ENCODE data around the gene PAK6.

Gene PAK6

DNA sequence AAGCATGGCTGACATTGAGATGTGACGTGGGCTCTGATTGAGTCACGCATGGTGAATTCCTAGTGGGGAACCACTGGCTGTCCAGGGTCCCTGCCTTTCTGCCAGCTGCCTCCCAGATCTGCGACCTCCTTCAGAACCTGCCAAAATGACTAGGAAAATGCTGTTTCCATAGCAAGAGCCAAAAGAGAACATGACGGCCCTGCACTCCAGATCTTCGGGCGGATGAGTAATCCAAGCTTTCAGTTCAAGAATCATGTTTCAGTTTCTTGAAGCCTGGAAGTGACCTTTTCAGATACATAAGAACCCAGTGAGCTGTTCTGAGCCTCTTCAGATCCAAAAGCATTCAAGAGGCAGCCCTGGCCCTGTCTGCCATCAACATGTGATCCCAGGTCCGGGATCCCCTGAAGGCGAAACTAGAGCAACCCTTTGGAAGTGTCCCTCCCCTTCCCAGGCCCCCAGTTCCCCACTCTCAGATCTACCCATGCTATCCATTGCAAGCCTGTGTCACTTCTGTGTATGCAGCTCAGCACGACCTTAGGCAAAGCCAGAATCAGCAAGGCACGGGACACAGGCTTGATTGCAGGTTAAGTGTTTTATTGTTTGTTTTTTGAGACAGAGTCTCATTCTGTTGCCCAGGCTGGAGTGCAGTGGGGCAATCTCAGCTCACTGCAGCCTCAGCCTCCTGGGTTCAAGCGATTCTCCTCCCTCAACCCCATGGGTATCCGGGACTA, 24.3 kb downstream of the PAK6 start:
- Mint-ChIP-seq H3K27ac (no peak overlapping the region), H3K9me3 (no peaks in the 10 kb centered on the region), H3K4me1 (no peaks in the 10 kb centered on the region), H3K4me3 (no peak overlapping the region), H3K27me3 (no peaks in the 10 kb centered on the region), H3K36me3 (no peaks in the 10 kb centered on the region)

DNA sequence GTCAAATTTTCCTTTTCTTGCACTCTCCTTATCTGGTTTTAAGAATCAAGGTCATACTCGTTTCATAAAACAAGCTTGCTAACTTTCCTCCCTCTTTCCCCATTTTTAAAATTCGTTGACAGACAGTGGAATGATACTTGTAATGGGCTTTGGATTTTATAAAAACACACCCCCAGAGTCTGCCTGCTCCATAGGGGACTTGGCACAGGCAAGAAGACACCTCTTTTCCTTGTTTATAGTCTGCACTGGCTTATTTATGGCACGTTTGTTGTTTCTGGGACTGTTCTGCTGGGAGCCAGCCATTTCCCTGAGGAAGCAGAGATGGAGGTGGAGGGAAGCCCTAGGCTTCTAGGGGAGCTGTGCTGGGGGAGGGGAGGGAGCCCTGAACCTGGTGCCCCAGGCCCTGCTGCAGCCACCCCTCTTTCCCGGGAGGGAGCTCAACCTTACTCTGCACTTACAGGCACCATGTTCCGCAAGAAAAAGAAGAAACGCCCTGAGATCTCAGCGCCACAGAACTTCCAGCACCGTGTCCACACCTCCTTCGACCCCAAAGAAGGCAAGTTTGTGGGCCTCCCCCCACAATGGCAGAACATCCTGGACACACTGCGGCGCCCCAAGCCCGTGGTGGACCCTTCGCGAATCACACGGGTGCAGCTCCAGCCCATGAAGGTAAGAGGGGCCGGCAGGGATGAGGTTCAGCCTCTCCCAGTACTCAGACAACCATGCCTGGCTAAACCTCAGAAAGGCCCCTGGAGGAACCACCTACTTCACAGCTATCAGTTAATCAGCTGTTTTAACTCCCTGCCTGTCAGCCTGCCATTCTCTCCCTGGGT, 25.7 kb downstream of the PAK6 start:
- no peak overlapping the region for H3K27ac Mint-ChIP-seq
- H3K27me3 Mint-ChIP-seq = no peaks in the 10 kb centered on the region
- H3K9me3 Mint-ChIP-seq = no peaks in the 10 kb centered on the region
- no peaks in the 10 kb centered on the region for H3K4me1 Mint-ChIP-seq
- no peaks in the 10 kb centered on the region for H3K36me3 Mint-ChIP-seq
- H3K4me3 Mint-ChIP-seq = no peak overlapping the region

- Mint-ChIP-seq H3K27me3 (no peaks in the 10 kb centered on the region), H3K4me3 (no peak overlapping the region), H3K9me3 (no peaks in the 10 kb centered on the region), H3K36me3 (no peaks in the 10 kb centered on the region), H3K27ac (no peak overlapping the region), H3K4me1 (no peaks in the 10 kb centered on the region)
These were observed 26.5 kb downstream of the PAK6 start for GRCh38 chr15:40265355-40265754.

DNA sequence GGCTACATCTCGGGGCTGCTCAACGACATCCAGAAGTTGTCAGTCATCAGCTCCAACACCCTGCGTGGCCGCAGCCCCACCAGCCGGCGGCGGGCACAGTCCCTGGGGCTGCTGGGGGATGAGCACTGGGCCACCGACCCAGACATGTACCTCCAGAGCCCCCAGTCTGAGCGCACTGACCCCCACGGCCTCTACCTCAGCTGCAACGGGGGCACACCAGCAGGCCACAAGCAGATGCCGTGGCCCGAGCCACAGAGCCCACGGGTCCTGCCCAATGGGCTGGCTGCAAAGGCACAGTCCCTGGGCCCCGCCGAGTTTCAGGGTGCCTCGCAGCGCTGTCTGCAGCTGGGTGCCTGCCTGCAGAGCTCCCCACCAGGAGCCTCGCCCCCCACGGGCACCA, 27.0 kb downstream of the PAK6 start:
- no peaks in the 10 kb centered on the region for H3K27me3 Mint-ChIP-seq
- no peak overlapping the region for H3K27ac Mint-ChIP-seq
- no peak overlapping the region for H3K4me3 Mint-ChIP-seq
- no peaks in the 10 kb centered on the region for H3K9me3 Mint-ChIP-seq
- no peaks in the 10 kb centered on the region for H3K36me3 Mint-ChIP-seq
- no peaks in the 10 kb centered on the region for H3K4me1 Mint-ChIP-seq

DNA sequence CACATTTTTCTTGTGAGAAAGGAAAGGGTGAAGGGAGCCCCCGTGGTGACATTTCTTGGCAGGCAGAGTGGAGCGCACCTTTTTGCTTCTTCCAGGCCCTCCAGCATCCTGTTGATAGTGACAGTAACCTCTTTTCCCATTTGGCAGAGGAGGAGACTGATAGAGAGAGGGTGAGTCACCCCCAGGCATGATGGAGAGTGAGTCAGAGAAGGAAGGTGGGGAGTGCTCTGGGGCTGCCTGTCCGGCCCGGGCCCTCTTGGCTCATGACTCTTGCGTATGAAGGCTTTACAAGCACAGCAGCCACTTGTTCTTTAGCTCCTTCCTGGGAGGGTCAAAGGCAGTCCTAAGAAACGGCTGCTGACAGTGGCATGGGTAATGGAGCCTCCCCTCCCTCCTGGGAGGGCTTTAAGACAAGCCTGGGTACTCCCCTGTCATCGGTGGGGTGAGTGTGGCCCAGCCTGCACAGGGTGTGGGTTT, 28.0 kb downstream of the PAK6 start:
- Mint-ChIP-seq H3K4me1 (no peaks in the 10 kb centered on the region), H3K36me3 (no peaks in the 10 kb centered on the region), H3K27ac (no peak overlapping the region), H3K27me3 (no peaks in the 10 kb centered on the region), H3K9me3 (no peaks in the 10 kb centered on the region), H3K4me3 (no peak overlapping the region)

- Mint-ChIP-seq H3K27ac (no peak overlapping the region), H3K4me3 (no peak overlapping the region), H3K4me1 (no peaks in the 10 kb centered on the region), H3K9me3 (no peaks in the 10 kb centered on the region), H3K36me3 (no peaks in the 10 kb centered on the region), H3K27me3 (no peaks in the 10 kb centered on the region)
These were observed 28.8 kb downstream of the PAK6 start for GRCh38 chr15:40267670-40268069.

DNA sequence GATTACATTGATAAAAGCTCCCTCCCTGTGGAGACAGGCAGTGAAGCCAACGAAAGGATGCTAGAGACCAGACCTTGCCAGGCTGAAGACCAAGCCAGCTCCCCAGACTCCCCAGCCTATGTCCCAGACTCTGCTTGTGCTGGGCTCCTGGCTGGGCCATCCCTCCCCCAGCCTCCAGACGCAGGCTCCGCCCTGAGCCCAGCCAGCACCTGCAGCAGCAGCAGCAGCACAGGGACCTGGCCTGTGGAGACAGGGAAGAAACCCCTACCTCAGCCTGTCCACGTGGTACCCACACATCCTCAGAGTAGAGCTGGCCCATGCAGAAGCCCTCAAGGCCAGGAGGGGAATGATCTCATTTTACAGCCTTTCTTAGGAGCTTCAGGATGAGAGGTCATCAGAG, 30.7 kb downstream of the PAK6 start:
- H3K4me1 Mint-ChIP-seq = no peaks in the 10 kb centered on the region
- no peaks in the 10 kb centered on the region for H3K36me3 Mint-ChIP-seq
- H3K4me3 Mint-ChIP-seq = no peak overlapping the region
- no peaks in the 10 kb centered on the region for H3K27me3 Mint-ChIP-seq
- H3K27ac Mint-ChIP-seq = no peak overlapping the region
- no peaks in the 10 kb centered on the region for H3K9me3 Mint-ChIP-seq

DNA sequence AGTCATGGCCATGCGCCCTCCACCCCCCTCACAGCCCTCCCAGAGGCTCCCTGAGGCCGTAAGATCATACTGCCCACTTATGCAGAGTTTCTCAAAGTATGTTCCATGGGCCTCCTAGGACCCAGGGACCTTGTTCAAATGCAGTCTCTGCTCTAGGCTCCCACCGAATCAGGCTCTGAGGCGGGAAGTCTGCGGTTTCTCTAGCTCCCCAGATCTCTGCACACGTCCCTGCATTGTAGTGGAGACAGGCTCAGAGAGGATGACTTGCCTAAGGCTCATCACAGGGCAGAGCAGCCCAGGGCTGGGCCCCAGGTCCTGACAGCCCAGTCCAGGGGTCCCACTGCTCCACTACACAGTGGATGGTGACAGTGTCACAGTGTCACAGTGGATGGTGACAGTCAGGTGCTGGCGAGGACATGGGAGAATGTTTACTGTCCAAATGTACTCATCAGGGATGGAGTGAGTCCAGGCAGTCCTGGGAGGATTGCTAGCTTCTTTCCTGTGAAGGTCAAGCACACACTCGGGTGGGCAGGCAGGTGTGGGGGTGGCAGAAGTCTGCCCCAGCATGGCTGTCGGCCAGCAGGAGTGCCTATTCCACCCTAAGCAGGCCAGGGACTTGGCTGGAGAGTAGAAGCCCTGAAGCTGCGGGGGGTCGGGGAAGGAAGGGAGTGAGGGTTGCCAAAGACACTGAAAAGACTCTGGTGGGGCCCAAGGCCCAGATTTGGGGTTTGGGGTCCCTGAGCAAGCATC, 31.6 kb downstream of the PAK6 start:
- no peaks in the 10 kb centered on the region for H3K9me3 Mint-ChIP-seq
- H3K36me3 Mint-ChIP-seq = no peaks in the 10 kb centered on the region
- no peak overlapping the region for H3K27ac Mint-ChIP-seq
- no peak overlapping the region for H3K4me3 Mint-ChIP-seq
- H3K4me1 Mint-ChIP-seq = no peaks in the 10 kb centered on the region
- no peaks in the 10 kb centered on the region for H3K27me3 Mint-ChIP-seq

DNA sequence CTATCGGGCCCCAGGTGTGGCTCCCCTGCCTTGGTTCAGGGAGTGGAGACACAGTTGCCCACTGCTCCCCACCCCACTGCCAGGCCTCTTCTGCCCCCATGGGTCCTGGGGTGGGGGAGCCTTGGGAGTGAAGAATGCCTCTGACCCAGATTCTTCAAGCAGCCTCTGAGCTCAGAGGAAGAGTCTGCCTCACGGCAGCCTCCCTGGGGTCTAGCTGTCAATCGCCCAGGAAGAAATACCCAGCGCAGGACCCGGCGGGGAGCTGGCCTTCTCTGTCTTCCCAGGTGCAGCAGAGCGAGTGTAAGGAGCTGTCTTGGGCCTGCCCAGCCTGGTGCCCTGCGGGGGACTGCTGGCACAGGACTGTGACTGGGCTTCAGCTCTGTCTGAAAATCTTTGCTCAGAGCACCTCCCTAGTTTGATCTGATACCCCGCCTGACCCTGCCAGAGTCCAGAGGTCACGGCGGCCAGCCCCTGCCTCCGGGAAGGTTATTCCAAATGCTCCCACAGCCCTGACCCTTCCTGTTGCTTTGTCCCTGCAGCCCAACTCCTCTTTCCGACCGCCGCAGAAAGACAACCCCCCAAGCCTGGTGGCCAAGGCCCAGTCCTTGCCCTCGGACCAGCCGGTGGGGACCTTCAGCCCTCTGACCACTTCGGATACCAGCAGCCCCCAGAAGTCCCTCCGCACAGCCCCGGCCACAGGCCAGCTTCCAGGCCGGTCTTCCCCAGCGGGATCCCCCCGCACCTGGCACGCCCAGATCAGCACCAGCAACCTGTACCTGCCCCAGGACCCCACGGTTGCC, 33.0 kb downstream of the PAK6 start:
- no peaks in the 10 kb centered on the region for H3K9me3 Mint-ChIP-seq
- no peaks in the 10 kb centered on the region for H3K36me3 Mint-ChIP-seq
- no peak overlapping the region for H3K4me3 Mint-ChIP-seq
- H3K27me3 Mint-ChIP-seq = peaks cover 1% of the 10 kb centered on the region
- no peak overlapping the region for H3K27ac Mint-ChIP-seq
- no peaks in the 10 kb centered on the region for H3K4me1 Mint-ChIP-seq

GRCh38 chr15:40272485-40273056, 33.7 kb downstream of the PAK6 start:
- H3K27me3 Mint-ChIP-seq = peaks cover 4% of the 10 kb centered on the region
- H3K9me3 Mint-ChIP-seq = no peaks in the 10 kb centered on the region
- H3K27ac Mint-ChIP-seq = no peak overlapping the region
- H3K36me3 Mint-ChIP-seq = no peaks in the 10 kb centered on the region
- H3K4me3 Mint-ChIP-seq = no peak overlapping the region
- H3K4me1 Mint-ChIP-seq = no peaks in the 10 kb centered on the region

DNA sequence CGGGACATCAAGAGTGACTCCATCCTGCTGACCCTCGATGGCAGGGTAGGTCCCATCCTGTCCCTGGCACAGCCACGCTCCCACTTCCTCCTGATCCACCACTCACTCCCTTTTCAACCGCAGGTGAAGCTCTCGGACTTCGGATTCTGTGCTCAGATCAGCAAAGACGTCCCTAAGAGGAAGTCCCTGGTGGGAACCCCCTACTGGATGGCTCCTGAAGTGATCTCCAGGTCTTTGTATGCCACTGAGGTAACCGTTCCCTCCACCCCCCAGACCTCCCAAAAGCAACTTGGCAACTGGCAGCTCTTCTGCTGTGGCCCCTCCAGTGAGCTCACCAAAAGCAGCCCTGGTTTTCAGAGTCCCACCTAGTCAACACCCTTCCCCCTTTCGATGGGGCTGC, 34.6 kb downstream of the PAK6 start:
- no peaks in the 10 kb centered on the region for H3K4me1 Mint-ChIP-seq
- H3K9me3 Mint-ChIP-seq = no peaks in the 10 kb centered on the region
- H3K4me3 Mint-ChIP-seq = no peak overlapping the region
- peaks cover 6% of the 10 kb centered on the region for H3K27me3 Mint-ChIP-seq
- no peak overlapping the region for H3K27ac Mint-ChIP-seq
- H3K36me3 Mint-ChIP-seq = no peaks in the 10 kb centered on the region

GRCh38 chr15:40274350-40275274, 35.7 kb downstream of the PAK6 start:
- H3K4me1 Mint-ChIP-seq = no peaks in the 10 kb centered on the region
- no peak overlapping the region for H3K4me3 Mint-ChIP-seq
- no peaks in the 10 kb centered on the region for H3K36me3 Mint-ChIP-seq
- peaks cover 8% of the 10 kb centered on the region for H3K27me3 Mint-ChIP-seq
- H3K9me3 Mint-ChIP-seq = no peaks in the 10 kb centered on the region
- H3K27ac Mint-ChIP-seq = peak overlapping the region; percentile 70

DNA sequence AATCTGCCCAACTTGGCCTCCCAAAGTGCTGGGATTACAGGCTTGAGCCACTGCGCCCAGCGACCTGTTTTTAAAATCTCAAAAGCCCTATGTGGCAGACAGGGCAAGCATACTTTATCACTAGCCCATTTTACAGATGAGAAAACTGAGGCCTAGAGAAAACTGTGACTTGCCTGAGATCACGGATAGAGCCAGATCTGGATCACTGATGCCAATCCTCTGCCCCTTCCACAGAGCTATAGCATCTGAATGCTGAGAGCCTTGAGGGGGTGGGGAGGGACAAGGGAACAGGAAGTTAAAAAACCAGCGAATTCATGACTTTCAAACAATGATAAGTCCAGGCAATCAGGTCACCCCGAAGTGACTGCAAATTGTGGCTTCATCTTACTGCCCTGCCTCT, 36.7 kb downstream of the PAK6 start:
- H3K36me3 Mint-ChIP-seq = no peaks in the 10 kb centered on the region
- peaks cover 10% of the 10 kb centered on the region for H3K27me3 Mint-ChIP-seq
- H3K4me1 Mint-ChIP-seq = no peaks in the 10 kb centered on the region
- H3K9me3 Mint-ChIP-seq = no peaks in the 10 kb centered on the region
- no peak overlapping the region for H3K4me3 Mint-ChIP-seq
- no peak overlapping the region for H3K27ac Mint-ChIP-seq

GRCh38 chr15:40275954-40276353, 37.1 kb downstream of the PAK6 start:
- H3K4me3 Mint-ChIP-seq = no peak overlapping the region
- no peaks in the 10 kb centered on the region for H3K4me1 Mint-ChIP-seq
- H3K27me3 Mint-ChIP-seq = peaks cover 12% of the 10 kb centered on the region
- no peaks in the 10 kb centered on the region for H3K36me3 Mint-ChIP-seq
- H3K27ac Mint-ChIP-seq = no peak overlapping the region
- no peaks in the 10 kb centered on the region for H3K9me3 Mint-ChIP-seq

All from activated naive CD4-positive, alpha-beta T cell treated with anti-CD3 and anti-CD28 coated beads, Interleukin-2, amount 50 U/mL, for 24 hours (primary cell).